Lower lobe of right lung (tissue), 2 donors: ENCODE measurements around the gene CCDC134. TPM values are rescaled to one million over a fixed set of nuclear protein-coding genes. Genes with fewer than 3 reads are reported as not detected.
A peak's percentile ranks its signal among the peaks of the same experiment; 100 is the strongest.

ENCODE experiments used
- ATAC-seq, 2 donors: fragments of 200-7000 bp; cut with Tn5 transposase; one replicate each; pipeline ENCODE4 v1.9.1; 2020 to 2022; ENCODE audit warnings: mild to moderate bottlenecking in 2 of 2, moderate library complexity in 2 of 2
- DNase-seq: peaks from one replicate; pipeline ENCODE4 v3.0.0-alpha.2; 2020
- H3K27ac ChIP-seq: fragments of 200-600 bp; one replicate; pipeline ENCODE4 v1.8.0; 2022
- H3K27me3 ChIP-seq: fragments of 200-600 bp; one replicate; pipeline ENCODE4 v1.8.0; 2022; ENCODE audit warnings: low read depth
- H3K36me3 ChIP-seq: fragments of 200-600 bp; one replicate; pipeline ENCODE4 v1.8.0; 2022; ENCODE audit warnings: mild to moderate bottlenecking
- H3K4me1 ChIP-seq: fragments of 200-600 bp; one replicate; pipeline ENCODE4 v1.8.0; 2022
- H3K4me3 ChIP-seq: fragments of 200-600 bp; one replicate; pipeline ENCODE4 v1.8.0; 2022; ENCODE audit warnings: mild to moderate bottlenecking
- H3K9me3 ChIP-seq: fragments of 200-600 bp; one replicate; pipeline ENCODE4 v1.8.0; 2022
- intact Hi-C: fragments of 100-400 bp; cut with DNase I; formaldehyde crosslinking; loops from one replicate; pipeline ENCODE4 v1.11.0; 2022
- total RNA-seq: library from RNA; stranded (reverse); fragmentation: NEBNext Ultra II Directional; extraction: Animal tissue kit (Norgen Biotek cat#: 25700); gene quantifications from one replicate; pipeline ENCODE4 v1.2.1, GENCODE V29; 2021
- TF ChIP-seq, protein P1 (sequence below): fragments of 200-600 bp; IDR thresholded peaks from one replicate; pipeline ENCODE4 v1.8.0; 2022; ENCODE audit warnings: antibody characterized with exemption, mild to moderate bottlenecking
- donor health status: DM: no; HTN: yes; CAD: no; lungs with severe emphysema.

Gene CCDC134
- total RNA-seq, 1 donor from 2014 or later = 7.9 TPM

GRCh38 chr22:41845380-41846267, 45.1 kb downstream of the CCDC134 start:
- TF ChIP-seq, protein P1, sequence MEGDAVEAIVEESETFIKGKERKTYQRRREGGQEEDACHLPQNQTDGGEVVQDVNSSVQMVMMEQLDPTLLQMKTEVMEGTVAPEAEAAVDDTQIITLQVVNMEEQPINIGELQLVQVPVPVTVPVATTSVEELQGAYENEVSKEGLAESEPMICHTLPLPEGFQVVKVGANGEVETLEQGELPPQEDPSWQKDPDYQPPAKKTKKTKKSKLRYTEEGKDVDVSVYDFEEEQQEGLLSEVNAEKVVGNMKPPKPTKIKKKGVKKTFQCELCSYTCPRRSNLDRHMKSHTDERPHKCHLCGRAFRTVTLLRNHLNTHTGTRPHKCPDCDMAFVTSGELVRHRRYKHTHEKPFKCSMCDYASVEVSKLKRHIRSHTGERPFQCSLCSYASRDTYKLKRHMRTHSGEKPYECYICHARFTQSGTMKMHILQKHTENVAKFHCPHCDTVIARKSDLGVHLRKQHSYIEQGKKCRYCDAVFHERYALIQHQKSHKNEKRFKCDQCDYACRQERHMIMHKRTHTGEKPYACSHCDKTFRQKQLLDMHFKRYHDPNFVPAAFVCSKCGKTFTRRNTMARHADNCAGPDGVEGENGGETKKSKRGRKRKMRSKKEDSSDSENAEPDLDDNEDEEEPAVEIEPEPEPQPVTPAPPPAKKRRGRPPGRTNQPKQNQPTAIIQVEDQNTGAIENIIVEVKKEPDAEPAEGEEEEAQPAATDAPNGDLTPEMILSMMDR = no peak
- no peaks in the 10 kb centered on the region for H3K27me3 ChIP-seq
- intact Hi-C loops = no loop called here
- no peak overlapping the region for H3K27ac ChIP-seq
- no peak for DNase-seq
- no peak for ATAC-seq
- no peaks in the 10 kb centered on the region for H3K9me3 ChIP-seq
- peaks cover 7% of the 10 kb centered on the region for H3K36me3 ChIP-seq
- H3K4me1 ChIP-seq = peaks cover 66% of the 10 kb centered on the region
- H3K4me3 ChIP-seq = no peak overlapping the region

DNA sequence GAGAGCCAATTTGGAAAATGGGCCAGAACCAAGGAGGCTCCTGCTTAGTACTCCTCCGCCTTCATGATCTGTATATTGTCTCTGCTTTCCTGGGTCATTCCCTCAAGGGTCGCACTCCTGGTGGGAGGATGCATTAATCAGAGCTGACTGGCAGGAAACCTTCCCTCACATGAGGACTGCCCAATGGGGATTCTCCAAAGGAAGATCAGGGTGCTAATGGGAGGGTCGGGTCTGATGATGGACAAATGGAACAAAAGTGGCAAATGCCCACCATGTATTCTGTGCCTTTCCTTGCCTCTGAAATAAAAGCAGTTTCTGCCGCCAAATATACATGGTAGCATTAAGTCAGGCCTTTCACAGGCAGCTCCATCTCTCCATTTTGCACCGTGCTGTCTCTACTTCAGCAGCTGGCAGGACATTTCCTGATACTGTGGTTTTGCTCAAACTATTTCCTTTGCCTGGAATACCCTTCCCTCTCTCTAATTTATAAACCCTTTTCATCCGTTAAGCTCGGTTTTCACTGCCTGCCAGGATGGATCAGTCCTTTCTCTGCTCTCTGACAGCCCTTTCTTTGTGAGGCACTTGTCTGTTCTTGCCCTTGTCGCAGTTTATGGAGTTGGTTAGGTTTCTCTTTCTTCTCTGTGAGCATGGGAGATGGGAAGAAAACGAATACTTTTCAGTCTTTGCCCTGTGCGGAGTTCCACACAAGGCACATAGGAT, 45.9 kb downstream of the CCDC134 start:
- intact Hi-C loops = no loop called here
- TF ChIP-seq, protein P1 = no peak
- Histone ChIP-seq H3K27ac (no peak overlapping the region), H3K4me3 (no peak overlapping the region), H3K4me1 (peaks cover 58% of the 10 kb centered on the region), H3K27me3 (no peaks in the 10 kb centered on the region), H3K9me3 (no peaks in the 10 kb centered on the region), H3K36me3 (peaks cover 10% of the 10 kb centered on the region)
- ATAC-seq = no peak
- no peak for DNase-seq

DNA sequence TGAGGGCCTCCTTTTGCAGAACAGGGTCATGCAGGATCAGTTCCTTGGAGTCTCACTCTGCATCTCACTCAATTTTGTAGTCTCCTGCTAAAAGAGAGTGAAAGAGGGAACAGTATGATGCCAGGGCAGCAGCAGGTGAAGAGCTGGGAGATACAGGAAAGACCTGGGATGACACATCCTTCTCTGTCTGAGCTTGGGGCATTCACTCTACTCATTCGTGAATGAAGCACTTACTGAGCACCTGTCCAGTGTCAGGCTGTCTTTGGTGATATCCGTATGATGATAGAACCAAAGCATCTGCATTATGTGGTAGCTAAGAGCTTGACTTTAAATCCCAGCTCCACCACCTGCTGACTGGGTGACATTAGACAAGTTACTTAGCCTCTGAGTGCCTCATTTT, 46.8 kb downstream of the CCDC134 start:
- ATAC-seq (no peak), DNase-seq (no peak)
- Histone ChIP-seq H3K27ac (no peak overlapping the region), H3K9me3 (no peaks in the 10 kb centered on the region), H3K4me3 (no peak overlapping the region), H3K27me3 (no peaks in the 10 kb centered on the region), H3K4me1 (peaks cover 53% of the 10 kb centered on the region), H3K36me3 (peaks cover 11% of the 10 kb centered on the region)
- intact Hi-C loops = no loop called here
- TF ChIP-seq, protein P1 = no peak

GRCh38 chr22:41848468-41848867, 48.0 kb downstream of the CCDC134 start:
- DNase-seq (peak; percentile 88), ATAC-seq (peak; percentile 91 to 95)
- H3K27me3 ChIP-seq = no peaks in the 10 kb centered on the region
- H3K4me1 ChIP-seq = peaks cover 49% of the 10 kb centered on the region
- intact Hi-C loops = no loop called here
- TF ChIP-seq, protein P1 = peak; percentile 14
- H3K4me3 ChIP-seq = no peak overlapping the region
- H3K27ac ChIP-seq = peak overlapping the region; percentile 46
- H3K9me3 ChIP-seq = no peaks in the 10 kb centered on the region
- H3K36me3 ChIP-seq = peaks cover 7% of the 10 kb centered on the region

DNA sequence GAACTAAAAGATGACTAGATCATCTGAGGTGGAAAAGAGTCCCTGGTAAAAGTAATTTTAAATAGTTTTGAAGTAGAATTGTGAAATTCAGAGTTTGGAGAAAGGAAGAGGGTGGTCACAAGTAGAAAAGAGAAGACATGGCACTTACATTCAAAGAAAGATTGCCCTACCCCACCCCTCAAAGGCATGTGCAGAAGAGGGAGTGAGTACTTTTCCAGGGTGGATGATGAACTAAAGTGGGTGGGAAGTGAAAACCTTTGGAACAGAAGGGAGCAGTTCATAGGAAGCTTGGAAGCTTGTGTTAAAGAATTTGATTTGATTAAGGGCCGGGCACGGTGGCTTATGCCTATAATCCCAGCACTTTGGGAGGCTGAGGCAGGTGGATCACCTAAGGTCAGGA, 56.0 kb downstream of the CCDC134 start:
- Histone ChIP-seq H3K36me3 (peaks cover under 1% of the 10 kb centered on the region), H3K4me1 (peaks cover 17% of the 10 kb centered on the region), H3K4me3 (no peak overlapping the region), H3K9me3 (no peaks in the 10 kb centered on the region), H3K27me3 (no peaks in the 10 kb centered on the region), H3K27ac (peak overlapping the region; percentile 5)
- ATAC-seq (no peak), DNase-seq (no peak)
- intact Hi-C loops = no loop called here
- TF ChIP-seq, protein P1 = no peak
